Right lung (tissue), 5 donors: ENCODE results near the gene TMEM178B. TPM values are rescaled to one million over a fixed set of nuclear protein-coding genes. Genes with fewer than 3 reads are reported as not detected.

ENCODE experiments used
- DNase-seq, 2 donors: peaks; one replicate each; pipeline ENCODE4 v3.0.0-alpha.2; 2013
- polyA plus RNA-seq, 5 donors: library from polyadenylated mRNA; unstranded; fragments of 120-200 nt; gene quantifications; one replicate each; pipeline versions ENCODE4 v1.2.1 to v1.2.3, GENCODE V29; 2013; ENCODE audit warnings: inconsistent platforms in 1 of 5, low replicate concordance in 1 of 5; ENCODE audit not compliant: insufficient read length in 5 of 5, insufficient read depth in 1 of 5

The TMEM178B gene
- polyA plus RNA-seq, 5 donors, result 2.8 to 5.2 (median 3.4) TPM

- DNase-seq, result no peak
Measured at GRCh38 chr7:141351175-141351574, 277.3 kb downstream of the TMEM178B start.

DNA sequence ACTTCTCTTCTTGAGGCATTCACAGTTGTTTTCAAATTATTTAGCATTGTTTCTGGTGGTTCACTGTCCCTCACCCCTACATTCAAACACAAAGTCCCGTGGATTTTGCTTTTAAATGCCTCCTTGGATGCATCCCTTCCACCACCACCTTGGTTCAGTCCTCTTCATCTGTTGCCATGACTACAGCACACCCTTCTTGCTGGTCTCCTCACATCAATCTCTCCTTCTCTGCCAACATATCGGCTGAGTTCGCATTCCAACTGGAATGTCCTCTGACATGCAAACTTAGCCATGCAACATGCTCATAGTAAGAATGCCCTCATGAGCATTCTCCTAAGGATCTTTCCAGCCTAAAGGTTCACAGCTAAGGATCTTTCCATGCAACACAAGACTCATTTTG is 279.1 kb downstream of the TMEM178B start:
- DNase-seq, result no peak

- DNase-seq, result no peak
Measured at GRCh38 chr7:141354251-141354650, 280.4 kb downstream of the TMEM178B start.

- peak; percentile 49 to 65 for DNase-seq
Measured at GRCh38 chr7:141355032-141355431, 281.2 kb downstream of the TMEM178B start.

GRCh38 chr7:141356161-141356560 is 282.3 kb downstream of the TMEM178B start:
- DNase-seq, result peak; percentile 71 to 80

DNA sequence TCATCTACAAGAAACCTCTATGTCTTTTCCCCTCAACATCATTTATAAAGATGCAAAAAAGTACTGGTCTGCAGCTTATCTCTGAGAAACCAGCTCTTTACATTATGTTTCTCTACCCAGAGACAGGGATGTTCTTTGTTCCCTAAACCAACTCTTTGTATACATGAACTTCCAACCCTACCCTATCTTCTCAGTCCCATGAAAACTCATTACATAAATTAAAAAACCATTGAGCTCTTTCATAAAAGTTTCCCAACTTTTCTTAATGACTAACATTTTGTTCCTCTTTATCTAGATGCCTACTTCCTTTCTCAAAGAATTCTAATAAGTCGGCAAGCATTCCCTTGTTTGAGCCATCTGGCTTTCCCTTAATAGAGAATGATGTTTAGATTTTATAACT is 284.5 kb downstream of the TMEM178B start:
- no peak for DNase-seq

DNA sequence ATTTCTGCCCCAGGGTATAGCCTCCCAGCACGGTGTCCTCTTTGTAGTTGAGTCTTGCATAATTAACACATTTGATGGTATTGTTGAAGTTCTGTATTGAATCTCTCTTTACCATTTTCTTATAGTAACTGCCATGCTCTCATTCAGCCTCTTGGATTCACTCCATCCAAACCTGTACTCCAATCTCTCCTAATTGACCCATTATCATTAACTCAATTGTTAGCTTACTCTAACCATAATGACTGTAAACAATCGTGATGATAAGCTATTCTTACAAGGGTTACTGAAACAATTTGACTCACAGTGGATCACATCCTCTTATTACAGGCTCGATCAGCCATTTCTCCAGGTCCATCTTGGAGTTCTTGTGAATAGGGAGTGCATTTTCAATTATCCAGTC is 285.4 kb downstream of the TMEM178B start:
- no peak for DNase-seq

DNA sequence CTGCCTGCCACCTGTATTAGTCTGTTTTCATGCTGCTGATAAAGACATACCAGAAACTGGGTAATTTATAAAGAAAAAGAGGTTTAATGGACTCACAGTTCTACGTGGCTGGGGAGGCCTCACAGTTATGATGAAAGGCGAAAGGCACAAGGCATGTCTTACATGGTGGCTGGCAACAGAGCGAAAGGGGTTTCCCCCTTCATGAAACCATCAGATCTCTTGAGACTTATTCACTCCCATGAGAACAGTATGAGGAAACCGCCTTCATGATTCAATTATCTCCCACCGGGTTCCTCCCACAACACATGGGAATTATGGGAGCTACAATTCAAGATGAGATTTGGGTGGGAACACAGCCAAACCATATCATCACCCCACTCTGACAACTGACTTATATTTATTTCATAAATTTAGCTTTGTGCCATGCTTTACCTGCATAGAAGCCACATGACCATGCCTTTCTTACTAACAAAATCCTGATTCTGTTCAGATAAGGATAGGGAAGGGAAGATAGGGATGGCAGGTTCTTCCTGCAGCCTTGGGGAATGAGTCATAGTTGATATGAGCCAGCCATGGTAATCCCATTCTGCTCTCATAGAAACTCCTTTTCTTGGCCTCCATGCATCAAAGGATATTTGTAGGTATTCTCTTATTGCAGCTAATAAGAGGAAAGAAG is 286.0 kb downstream of the TMEM178B start:
- no peak for DNase-seq

- DNase-seq, result no peak
Measured at GRCh38 chr7:141360416-141360760, 286.5 kb downstream of the TMEM178B start.

GRCh38 chr7:141360803-141361202 is 286.9 kb downstream of the TMEM178B start:
- no peak for DNase-seq

GRCh38 chr7:141361479-141361878 is 287.6 kb downstream of the TMEM178B start:
- no peak for DNase-seq

GRCh38 chr7:141361960-141362359 is 288.1 kb downstream of the TMEM178B start:
- DNase-seq, result no peak

DNA sequence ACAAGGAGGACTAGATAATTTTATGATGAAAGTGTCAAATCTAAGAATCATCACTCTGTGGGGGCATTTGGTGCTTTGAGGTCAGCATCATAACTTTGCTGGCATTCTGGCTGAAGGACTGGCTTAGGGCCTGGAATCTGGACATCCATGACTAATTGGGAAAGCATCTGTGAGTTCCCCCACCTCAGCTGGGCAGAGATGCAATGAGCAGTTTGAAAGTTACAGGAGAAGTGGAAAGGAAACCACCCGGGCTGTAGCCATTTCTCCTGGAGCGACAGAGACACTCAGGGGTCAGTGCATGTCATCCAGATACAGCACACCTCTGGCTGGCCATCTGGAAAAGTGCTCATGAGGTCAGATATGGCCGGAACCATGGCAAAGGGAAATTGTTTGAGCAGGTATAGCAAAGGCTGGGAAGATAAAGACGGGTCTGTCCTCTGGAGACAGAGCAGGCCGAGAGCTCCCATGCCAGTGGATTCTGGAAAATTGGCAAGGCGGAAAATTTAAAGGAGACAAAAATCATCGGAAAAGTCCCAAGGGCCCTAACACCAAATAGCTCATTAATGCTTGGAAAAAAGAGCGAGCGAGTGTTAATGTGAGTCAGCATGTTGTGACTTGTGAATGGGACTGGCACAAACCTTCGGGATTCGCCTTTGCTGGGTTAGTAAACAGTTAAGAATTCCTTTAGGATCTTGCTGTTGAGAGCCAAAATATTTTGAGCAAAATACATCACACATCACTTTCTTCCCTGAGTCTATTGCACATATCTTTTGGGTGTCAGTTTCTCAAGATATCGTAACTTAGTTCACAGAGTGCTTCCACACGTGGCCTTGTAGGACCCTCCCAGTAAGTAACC is 288.9 kb downstream of the TMEM178B start:
- no peak for DNase-seq

GRCh38 chr7:141363748-141364147 is 289.9 kb downstream of the TMEM178B start:
- DNase-seq, result no peak

GRCh38 chr7:141366091-141366621 is 292.3 kb downstream of the TMEM178B start:
- DNase-seq, result no peak

DNA sequence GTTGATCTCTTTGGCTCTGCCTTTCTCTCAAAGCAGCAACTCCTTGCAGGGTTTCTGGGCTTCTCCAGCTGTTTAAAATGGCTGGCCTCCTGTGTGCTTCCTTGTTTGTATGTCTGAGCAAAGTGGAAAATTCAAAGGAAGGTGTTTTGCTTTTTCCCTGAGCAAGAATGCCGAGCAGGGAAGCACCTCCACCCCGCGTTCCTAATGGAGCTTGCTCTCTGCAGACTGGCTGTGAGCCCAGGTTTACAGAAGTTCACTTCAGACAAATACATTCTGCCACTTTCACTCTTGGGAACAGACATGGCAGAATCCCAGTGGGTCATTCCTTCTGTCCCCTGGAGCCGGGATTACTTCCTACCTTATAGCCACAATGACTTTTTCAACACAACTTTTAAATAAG is 295.6 kb downstream of the TMEM178B start:
- DNase-seq, result no peak

- no peak for DNase-seq
Measured at GRCh38 chr7:141370178-141370577, 296.3 kb downstream of the TMEM178B start.

DNA sequence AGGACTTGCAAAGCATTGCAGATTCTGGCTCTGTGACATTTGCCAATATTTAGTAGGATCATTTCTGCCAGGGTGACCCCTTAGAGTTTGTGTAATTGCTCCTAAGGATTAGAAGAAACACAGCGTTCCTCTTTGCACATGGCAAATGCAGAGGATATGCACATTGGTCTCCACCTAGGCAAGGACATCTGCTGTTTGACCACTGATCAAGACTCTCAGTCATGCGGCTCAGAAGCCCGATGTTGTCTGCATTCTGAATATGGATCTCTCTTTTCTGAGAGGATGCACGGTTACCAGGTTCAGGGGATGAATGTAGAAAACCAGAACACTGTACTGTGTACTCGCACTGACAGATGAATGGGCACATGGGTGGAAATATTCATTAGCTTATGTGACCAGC is 296.8 kb downstream of the TMEM178B start:
- DNase-seq, result no peak

- no peak for DNase-seq
Measured at GRCh38 chr7:141374425-141374824, 300.6 kb downstream of the TMEM178B start.

GRCh38 chr7:141375442-141375841 is 301.6 kb downstream of the TMEM178B start:
- no peak for DNase-seq

DNA sequence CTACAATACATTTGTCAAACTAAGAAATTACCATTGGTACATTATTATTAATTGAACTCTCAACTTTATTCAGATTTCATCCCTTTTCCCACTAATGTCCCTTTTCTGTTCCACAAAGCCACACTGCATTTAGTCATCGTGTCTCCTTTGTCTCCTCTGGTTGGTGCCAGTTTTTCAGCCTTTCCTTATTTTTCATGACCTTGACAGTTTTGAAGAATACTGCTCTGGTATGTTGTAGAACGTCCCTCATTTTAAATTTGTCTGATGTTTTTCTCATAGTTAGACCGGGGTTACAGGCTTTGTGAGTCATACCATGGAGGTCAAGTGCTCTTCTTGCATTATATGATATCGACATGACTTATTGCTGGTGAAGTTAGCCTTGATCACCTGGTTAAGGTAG is 304.0 kb downstream of the TMEM178B start:
- no peak for DNase-seq

GRCh38 chr7:141378405-141378804 is 304.5 kb downstream of the TMEM178B start:
- no peak for DNase-seq

- DNase-seq, result no peak
Measured at GRCh38 chr7:141381794-141382427, 308.0 kb downstream of the TMEM178B start.
